Measurements from ENCODE around the gene MFGE8. TPM values are rescaled to one million over a fixed set of nuclear protein-coding genes. Genes with fewer than 3 reads are reported as not detected.

The MFGE8 gene
- total RNA-seq, 1 donor from 2014 or later = 165 TPM

DNA sequence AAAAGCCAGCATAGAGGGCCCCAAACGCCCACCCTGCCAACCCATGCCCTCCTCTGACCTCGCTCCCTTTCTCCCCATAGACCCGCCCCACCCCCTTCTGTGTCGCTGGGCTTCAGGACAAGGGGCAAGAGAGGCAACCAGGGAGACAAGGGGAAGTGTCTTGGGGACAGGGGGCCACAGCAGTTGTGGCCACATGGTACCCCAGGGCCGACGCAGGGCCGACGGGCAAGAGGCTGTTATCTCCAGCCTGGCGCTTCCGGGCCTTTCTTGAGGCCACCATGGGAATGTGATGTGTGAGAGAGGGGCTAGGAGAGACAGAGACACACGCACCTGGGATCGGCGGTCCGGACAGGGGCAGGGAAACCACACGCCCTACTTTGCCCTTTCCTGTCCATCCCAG lies 14.4 kb downstream of the MFGE8 start:
- DNase-seq (ENCODE audit: low spot score) = no peak

DNA sequence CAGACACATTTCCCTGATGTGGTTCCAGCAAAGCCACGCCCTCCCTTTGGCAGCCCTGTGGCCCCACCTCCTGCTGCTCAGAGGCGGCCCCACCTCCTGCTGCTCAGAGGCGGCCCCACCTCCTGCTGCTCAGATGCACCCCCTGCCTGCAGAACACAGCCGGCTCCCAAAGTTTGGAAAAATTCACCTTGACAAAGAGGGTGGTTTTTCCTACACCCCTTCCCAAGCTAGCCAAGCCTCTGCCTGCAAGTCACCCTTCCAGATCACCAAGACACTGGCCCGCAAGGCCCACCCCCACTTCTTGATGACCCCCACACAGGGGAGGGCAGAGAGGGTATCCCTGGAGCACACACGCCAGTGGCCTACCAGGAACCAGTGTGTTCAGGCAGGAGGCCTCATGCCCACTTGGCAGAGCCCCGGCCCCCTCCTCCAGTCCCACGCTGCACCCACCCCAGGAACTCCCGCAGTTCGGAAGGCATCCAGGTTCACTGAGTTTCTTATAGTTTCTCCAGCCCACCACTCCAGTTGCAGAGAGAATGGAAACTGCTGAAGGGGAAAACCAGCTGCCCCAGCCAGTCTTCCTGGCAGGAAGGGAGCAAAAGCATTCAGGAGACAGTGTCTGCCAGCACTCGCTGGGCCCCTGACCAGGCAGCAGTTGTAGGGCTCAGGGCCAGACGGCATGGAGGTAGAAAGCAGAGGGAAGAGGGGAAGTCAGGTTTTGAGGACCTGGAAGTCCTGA lies 15.6 kb downstream of the MFGE8 start:
- DNase-seq (ENCODE audit: low spot score) = peak; percentile 91

DNA sequence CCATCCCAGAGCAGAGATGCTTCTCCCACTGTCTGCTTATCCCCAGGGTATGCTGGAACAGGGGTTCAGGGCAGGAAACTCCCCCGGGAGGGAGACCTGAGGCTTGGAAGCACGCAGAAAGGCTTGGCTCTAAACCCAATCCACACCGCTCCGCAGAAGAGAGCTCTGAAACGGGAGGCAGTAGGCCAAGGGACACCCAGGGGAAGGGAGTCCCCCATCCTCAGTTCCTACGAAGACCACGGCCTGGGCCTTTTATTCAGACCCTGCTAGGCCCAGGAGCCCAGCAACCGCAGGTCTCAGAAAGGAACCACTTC lies 16.1 kb downstream of the MFGE8 start:
- no peak for DNase-seq (ENCODE audit: low spot score)

DNA sequence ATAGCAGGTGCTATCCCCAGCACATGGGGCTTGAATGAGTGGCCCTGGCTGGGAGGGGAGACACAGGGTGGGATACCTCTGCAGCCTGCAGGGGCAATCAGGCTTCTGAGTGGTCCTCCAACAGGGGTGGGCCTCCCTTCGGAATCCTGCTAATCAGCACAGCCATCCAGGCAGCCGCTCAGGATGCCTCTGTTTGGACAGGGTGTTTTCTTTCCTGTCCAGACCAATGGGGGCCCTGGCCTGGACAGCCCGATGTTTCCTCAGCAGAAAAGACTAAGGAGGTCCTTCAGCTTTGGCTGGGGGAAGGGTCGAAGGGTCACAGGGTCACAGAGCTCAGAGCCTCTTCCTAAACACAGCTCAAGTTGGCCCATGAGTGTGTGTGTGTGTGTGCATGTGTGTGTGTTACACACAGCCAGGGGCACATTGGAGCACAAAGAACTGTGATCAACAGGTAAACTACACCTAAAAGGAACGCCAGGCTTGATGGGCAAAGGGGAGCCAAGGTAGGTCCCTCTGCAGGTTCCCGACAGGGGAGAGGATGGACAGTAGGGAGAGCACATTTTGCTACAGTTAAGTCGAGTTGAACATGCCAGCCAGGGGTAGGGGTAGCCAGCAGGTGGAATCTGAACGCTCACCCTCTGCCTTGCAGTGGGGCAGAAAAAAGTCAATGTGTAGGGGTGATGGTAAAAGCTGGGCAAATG lies 16.7 kb downstream of the MFGE8 start:
- DNase-seq (ENCODE audit: low spot score) = no peak

DNA sequence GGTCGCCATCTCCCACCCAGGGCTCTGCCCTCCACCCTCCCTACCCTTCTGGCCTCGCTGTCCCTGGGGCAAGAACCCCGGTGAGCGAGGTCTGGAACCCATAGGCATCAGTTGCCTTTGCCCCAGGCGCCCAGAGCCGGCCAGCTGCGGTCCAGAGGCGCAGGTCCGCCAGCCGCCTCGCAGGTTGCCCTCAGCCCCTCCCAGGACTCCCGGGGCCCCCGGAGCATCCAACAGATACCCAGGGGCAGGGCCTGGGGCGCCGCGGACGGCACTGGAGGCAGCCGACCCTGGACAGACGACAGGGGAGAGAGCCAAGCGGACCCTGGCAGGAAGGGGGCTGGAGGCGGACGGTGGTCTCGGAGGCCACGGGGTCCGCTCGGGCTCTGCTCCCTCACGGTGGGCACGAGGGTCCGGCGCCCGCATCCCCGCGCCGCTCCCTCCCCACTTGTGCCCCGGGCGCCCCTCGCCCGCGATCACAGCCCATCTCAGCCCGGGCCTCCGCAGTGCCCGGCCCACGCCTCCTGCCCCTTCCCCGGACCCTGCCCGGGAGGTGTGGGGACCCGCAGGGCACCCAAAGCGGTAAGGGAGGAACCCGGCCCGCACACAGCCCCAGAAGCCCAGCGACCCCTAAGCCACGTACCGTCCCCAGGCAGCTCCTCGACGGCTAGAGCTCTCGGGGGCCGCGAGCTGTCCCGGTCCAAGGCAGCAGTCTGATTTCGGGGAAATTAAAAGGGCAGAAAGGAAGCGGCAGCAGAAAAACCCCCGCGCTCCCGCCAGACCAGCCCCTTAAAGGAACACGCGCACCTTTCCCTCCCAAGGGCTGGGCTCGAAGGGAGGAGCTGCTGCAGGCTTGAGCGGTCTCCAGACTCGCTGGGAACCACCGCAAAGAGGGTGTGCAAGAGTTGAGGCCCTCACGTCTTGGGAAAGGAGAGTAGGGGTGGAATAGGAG lies 18.1 kb downstream of the MFGE8 start, which contains the start of gene HAPLN3:
Gene HAPLN3, minus strand, starts transcription at position 726 of the 949 bp plus-strand sequence. CDS start 8,246 bp downstream, outside the sequence.
- DNase-seq (ENCODE audit: low spot score) = no peak

DNA sequence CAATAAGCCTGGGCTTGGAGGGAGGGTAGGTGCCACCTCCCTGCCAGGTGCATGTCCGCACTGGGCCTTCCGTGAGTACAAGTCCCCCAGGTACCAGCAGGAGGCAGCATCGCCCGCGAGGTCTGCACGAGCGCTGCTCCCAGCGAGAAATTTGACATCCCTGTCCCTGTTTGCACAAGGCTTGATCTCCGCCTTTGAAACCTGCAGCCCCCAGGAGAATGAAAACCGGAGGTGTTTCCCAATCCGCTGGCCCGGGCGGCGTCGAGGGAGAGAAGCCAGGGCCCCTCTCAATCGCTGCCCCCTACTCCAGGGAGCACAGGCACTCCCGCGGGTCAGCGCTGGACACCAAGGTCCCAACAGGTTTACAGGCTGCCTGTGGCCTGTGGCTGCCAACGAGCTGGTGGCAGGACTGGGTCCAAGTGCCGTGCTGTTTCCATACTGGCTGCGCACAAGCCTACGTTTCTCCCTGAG lies 18.8 kb downstream of the MFGE8 start:
- peak; percentile 61 for DNase-seq (ENCODE audit: low spot score)

DNA sequence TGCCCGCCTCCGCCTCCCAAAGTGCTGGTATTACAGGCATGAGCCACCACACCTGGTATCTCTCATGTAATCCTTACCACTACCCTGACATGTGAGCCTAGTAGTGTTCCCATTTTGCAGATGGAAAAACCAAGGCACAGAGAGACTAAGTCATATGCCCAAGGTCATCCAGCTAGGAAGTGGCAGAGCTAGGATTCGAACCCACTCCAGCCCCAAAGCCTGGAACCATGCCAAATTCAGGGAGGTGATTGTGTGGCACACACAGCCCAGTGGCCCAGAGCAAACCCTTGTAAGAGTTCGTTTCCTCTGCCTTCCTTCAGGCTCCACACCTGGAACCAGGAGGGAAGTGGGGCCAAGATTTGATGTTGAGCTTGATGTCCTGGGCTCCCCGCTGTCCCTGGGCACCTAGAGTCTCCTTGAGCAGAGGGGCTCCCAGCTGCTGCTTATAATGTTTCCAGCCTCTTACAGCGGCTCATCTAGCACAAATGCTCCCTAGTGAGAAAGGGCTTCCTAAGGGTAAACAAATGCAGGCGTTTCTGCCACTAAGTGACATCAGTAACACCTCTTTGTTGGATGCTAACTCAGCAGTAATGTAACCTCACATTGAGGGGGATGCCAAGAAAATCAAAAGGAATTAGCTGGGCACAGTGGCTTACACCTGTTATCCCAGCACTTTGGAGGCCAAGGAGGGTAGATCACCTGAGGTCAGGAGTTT lies 21.5 kb downstream of the MFGE8 start:
- no peak for DNase-seq (ENCODE audit: low spot score)

DNA sequence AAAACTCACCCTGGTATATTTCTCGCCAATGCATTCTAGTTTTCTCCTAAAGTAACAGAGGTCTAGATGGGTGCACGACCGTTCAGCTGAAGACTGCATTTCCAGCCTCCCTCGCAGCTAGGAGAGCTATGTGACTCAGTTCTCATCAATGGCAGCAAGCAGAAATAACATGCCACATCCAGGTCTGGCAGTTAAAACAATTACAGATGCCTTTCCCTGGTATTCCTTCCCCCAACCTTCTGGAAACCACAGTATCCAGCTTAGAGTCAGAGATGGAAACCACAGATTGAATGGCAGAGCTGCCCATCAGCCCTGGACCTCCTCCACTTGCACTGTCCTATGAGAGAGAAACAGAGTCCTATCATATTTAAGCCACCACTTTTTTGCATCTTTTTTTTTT lies 22.7 kb downstream of the MFGE8 start:
- no peak for DNase-seq (ENCODE audit: low spot score)

DNA sequence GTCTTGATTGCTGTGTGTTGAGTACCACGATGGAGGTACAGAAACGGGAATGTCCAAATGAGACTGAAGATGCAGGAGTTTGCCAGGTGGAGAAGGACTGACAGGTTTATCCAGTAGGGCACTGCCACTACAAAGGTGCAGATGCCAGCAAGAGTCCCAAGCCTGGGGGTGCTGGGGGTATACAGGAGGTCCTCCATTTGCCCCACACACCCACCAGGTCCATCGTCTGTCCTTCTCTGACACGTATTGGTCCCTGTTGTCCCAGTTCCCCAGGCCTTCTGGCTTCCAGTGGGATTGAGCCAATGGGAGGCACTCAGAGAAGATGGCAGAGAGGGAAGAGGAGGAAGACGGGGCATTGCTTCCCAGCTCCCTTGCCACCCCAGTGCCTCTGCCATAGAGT lies 24.5 kb downstream of the MFGE8 start:
- DNase-seq (ENCODE audit: low spot score) = no peak

DNA sequence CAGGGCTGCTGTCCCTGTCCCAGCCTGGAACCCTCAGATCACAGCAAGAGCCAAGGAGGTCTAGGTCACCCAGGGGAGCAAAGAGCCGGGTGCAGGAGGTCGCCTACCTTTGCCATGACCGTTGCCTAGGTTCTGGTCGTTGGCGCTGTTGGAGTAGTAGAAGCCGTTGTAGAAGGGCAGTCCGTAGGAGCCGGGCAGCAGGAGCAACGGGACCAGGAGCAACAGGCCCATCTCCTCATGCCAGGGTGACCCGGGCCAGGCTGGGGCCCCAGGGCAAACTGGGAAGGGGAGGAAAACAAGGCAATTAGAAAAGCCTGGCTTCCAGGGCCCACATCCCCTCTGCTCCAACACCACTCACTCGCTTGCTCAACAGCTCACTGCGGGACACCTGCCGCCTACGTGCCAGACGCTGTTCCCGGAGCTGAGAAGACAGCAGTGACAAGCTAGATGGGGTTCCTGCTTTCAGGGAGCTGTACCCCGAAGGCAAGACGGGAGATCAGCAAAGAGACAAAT lies 26.1 kb downstream of the MFGE8 start:
- DNase-seq (ENCODE audit: low spot score) = no peak

DNA sequence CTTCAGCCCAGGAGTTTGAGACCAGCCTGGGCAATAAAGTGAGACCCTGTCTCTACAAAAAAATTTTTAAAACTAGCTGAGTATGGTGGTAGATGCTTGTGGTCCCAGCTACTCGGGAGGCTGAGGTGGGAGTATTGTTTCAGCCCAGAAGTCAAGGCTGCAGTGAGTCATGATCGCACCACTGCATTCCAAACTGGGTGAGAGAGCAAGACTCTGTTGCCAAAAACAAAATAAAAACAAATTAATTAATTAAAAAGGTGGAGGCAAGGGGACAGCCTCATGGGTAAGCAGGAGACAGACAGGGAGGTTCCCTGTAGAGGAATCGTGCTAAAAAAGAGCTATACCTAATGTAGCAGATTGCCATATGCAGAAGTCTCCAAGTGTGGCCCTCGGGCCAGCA lies 30.4 kb downstream of the MFGE8 start:
- DNase-seq (ENCODE audit: low spot score) = no peak

DNA sequence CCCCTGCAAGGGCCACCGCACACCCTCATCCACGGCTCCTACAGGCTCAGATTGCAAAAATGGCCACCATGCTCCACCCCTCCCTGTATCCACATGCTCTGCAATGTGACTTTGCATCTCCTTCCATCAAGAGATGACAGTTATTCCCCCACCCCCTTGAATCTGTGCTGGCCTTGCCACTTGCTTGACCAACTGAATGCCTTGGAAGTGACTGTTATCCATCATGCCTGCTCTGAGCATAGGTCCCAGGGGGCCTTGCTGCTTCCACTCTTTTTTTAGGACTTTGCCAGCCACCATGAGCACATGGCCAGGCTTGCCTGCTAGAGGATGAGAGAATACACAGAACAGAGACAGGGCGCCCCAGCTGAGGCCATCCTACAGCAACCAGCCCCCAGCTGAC lies 31.4 kb downstream of the MFGE8 start:
- DNase-seq (ENCODE audit: low spot score) = no peak

DNA sequence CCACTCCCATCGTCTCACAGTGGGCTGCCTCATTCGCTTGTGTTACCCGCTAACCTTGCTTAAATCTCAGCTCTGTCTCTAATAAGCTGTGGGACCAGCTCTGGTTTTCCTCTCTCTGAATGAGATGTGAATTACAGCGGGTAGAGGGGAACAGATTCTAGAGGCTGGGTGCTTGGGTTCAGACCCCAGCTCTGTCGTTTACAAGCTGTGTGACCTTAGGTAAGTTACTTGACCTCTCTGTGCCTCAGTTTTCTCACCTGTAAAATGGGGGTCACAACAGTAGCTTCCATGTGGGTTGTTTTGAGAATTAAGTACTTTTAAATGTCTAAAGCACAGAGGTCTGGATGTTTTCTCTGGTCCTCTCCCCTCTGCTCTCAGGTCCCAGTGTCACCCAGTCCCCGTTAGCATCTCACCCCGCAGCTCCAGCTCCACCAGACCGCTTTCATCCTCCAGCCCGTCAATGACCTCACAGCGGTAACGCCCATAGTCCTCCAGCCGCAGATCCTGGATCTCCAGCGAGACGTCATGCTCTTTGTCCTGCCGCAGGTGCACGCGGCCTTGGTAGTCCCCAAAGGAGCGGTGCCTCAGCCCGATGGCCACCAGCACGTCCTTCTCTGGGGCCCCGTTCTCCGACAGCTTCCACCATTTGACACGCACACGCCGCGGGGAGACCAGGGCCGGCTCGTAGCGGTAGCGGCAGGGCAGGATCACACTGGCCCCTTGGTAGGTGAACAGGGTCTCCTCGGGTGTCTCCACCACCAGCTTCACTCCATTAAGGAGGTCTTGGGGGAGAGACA lies 32.0 kb downstream of the MFGE8 start:
- DNase-seq (ENCODE audit: low spot score) = no peak

DNA sequence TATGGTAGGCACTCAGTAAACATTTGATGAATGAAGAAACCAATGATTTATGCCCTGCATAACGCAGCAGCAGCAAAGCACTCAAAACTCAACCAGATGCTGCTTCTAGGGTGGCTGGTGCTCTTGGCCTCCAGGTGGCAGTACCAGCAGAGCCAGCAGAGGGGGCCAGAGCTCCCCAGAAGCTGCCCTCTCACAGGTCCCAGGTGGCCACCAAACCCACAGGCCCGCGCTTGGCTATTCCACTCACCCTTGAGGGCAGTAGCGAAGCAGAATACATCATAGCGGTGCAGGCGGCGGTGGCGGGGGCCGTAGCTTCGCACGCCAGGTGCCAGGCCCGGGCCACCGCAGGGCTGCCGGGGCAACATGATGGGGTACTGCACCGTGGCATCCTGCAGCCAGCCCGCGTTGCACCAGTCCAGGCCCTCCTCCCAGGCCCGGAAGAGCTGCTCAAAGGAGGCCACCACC lies 34.4 kb downstream of the MFGE8 start:
- DNase-seq (ENCODE audit: low spot score) = no peak

DNA sequence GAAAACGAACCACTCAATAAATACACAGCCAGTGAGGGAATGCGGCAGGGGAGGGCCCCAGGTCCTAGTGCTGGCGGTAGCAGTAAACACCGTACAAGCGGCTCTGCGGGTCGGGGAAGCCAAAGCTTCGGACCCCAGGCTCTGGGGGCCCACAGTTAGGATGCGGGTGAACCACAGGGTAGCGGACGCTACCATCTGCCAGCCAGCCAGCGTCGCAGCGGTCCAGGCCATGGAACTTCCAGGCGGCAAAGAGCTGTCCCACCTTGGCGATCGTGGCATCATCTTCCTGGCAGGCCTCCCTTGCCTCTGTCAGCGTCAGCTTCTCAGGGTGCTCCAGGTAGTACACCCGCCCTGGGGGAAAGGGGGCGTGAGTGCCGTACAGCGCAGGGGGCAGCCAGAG lies 35.3 kb downstream of the MFGE8 start:
- no peak for DNase-seq (ENCODE audit: low spot score)

DNA sequence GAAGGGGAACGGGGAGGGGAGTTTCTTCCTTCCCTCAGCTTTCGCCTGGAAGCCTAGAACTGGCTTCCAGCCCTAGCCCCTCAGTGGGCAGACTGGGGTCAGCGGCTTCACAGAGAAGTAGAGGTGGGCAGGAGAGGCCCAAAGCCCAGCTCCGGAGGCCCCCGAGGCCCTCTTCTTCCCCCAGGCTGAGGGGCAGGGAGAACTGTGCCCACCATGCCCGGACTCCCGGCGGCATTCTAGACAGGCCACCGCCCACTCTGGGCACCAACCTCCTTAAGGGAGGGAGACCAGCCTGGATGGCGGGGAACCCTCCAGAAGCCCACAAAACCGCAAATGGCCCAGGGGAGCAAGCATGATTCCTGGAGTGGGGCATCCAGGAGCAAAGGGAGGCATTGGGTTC lies 35.8 kb downstream of the MFGE8 start:
- no peak for DNase-seq (ENCODE audit: low spot score)

DNA sequence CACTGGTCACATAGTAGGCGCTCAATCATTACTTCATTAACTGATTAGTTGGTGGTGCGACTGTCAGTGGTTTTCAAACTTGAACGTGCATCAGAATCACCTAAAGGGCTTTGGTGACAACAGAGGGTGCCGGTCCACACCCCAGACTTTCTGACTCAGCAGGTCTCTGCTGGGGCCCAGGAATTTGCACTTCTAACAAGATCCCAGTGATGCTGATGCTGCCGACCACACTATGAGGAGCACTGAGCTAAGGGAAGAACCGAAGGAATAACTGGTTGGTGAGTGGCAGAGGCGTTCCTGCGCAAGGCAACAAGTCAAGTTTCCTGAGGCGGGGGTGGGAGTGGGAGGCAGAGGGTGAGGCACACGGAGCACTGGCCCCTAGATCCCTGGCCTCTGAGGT lies 36.6 kb downstream of the MFGE8 start:
- no peak for DNase-seq (ENCODE audit: low spot score)

DNA sequence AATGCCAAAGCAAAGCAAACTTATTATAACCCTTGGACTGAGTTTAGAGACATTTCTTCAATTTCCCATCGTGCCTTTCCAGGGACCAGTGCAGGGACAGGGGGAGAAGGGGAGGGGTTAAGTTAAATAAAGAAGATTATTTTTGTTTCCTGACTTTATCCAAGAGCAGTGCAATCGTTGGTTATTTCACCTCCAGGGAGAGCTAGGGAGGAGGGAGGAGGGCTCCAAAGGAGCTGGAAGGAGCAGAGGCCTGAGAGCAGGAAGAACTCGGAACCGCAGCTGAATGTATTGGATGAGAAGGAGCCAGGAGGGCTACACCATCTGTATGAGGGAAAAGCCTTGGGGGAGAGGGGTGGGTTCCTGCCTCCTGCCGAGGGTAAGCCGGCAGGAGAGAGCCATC lies 38.5 kb downstream of the MFGE8 start:
- no peak for DNase-seq (ENCODE audit: low spot score)

DNA sequence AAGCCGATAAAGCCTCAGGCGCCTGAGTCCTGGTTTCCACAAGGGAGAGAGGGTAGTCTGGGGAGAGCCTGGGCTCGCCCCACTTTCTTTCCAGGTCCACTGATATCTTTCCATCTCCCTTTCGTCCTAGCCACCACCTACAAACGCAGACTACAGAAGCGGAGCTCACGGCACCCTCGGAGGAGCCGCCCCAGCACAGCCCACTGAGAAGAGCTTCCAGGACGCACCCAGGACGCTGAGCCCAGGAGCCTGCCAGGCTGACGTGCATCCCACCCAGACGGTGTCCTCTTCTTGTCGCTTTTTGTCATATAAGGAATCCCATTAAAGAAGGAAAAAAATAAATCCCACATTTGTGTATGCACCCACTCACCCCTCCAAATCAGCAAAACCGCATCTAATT lies 38.9 kb downstream of the MFGE8 start:
- DNase-seq (ENCODE audit: low spot score) = no peak

DNA sequence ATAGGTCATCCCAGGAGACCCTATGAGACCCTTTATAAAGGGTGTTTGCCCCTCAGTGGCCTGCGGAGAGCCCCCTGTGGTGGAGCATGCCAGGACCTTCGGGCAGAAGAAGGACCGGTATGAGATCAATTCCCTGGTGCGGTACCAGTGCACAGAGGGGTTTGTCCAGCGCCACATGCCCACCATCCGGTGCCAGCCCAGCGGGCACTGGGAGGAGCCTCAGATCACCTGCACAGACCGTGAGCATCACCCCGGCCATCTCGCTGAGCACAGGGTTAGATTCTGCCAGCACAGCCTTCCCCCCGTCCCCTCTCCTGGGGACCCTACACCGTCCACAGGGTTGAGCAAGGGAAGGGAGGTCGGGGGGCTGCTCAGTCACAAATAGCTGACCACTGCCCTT lies 39.4 kb downstream of the MFGE8 start:
- no peak for DNase-seq (ENCODE audit: low spot score)

DNA sequence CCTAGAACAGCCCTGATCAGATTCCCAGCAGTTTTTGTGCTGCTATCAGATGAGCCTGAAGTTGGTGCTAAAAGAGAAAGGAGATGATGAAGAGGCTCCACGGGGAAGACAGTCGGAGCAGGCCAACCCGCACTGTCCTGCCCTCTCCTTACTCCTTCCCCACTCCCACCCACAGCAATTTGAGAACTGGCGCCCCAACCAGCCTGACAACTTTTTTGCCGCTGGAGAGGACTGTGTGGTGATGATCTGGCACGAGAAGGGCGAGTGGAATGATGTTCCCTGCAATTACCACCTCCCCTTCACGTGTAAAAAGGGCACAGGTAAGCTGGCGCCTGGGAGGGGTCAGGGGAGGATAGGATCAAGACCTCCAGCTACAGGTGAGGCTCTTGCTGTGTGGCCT lies 40.5 kb downstream of the MFGE8 start:
- DNase-seq (ENCODE audit: low spot score) = no peak
